CD4-positive, alpha-beta T cell treated with Interleukin-10 for 1 hour (primary cell): ENCODE measurements around the gene PLA2G6.
"Not testable (repeated sequence)": the region's sequence is repeated elsewhere in the genome, so short reads cannot be mapped to it uniquely, and the experiment has no call there.

ENCODE experiments used
- DNase-seq: peaks from one replicate; pipeline ENCODE4 v3.0.0-alpha.2; 2020

Gene PLA2G6

DNA sequence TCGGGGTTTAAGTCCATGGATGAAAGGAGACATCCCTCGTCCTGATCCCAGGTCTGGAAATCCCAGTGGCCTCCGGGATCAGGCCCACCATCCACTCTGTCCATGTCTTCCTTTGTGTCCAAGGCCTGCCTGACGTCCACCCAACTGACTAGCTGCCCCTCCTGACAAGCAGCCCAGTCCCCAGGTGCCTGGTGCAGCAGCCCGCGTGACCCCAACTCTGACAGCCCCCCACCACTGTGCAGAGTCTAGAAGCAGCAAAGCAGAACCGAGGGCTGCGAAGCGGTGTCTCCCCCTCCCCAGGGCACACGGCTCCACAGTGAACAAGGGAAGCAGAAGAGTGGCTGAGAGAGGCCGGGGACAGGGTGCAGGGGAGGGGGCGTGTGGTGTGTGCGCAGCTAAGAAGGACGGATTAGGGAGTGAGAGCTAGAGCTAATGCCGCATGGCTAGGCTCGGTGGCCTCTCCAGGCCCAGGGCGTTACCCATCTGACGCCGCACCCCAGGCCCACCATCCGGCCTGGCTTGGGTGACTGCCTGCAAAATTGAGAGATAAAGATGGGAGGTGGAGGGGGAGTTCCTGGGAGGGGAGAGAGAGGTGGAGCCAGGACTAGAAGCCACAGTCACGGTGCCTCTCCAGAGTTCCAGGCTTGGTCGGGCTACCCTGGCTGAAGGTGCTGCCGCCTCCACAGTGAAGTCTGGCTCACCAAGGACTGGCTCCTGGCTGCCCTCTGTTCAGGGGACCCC lies 54.5 kb downstream of the PLA2G6 start:
- DNase-seq, result no peak

- DNase-seq, result no peak
Observed at GRCh38 chr22:38125751-38126201, 55.9 kb downstream of the PLA2G6 start.

- DNase-seq, result no peak
Observed at GRCh38 chr22:38125038-38125610, 56.5 kb downstream of the PLA2G6 start.

DNA sequence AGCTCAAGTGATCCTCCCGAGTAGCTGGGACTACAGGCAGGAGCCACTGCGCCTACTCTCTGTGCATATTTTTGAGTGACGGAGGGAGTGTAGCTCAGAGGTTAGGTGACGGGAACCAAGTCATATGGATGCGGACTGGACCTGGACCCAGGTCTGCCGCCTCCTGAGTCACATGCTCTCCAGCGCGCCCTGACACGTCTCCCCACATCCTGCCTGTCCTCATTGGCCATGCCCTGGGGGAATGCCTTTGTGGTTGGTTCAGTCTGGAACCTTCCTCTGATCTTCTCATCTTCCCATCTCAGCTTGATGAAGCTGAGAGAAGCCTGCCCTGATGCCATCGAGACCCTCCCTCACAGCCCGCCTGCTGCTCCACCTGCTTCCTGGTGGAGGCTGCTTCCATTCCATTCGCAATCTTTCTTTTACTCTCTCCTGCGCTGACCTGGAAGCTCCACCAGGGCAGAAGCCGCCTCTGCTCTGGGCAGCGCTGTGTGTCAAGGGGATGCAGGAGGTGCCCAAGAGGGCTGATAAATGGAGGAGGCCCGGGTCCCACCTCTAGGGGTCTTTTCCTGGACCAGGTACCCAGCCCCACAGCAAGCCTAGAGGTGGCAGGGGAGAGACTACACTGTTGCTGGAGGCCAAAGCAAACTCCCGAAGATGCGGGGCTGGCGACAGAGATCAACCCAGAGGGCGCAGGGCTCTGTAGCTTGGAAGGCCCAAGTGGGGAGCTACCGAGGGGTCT lies 57.2 kb downstream of the PLA2G6 start:
- no peak for DNase-seq

DNA sequence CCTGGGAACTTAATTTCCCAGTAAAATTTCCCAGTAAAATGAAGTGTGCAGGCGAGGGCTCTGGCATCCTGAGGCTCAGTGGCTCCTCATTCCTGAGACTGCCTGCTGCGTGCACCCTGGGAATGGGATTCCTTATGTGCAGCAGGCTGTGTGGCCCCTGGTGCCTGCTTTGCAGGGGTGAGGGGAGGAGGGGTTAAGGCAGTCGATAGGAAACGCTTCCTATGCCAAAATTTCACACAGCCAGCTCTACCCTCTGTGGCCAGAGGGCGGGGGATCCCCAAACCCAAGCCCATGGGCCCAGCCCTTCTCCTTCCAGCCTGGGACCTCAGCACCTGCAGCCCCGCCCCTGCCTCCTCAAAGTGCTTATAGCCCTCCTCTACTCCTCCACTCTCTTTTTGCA lies 59.0 kb downstream of the PLA2G6 start:
- DNase-seq, result no peak

DNA sequence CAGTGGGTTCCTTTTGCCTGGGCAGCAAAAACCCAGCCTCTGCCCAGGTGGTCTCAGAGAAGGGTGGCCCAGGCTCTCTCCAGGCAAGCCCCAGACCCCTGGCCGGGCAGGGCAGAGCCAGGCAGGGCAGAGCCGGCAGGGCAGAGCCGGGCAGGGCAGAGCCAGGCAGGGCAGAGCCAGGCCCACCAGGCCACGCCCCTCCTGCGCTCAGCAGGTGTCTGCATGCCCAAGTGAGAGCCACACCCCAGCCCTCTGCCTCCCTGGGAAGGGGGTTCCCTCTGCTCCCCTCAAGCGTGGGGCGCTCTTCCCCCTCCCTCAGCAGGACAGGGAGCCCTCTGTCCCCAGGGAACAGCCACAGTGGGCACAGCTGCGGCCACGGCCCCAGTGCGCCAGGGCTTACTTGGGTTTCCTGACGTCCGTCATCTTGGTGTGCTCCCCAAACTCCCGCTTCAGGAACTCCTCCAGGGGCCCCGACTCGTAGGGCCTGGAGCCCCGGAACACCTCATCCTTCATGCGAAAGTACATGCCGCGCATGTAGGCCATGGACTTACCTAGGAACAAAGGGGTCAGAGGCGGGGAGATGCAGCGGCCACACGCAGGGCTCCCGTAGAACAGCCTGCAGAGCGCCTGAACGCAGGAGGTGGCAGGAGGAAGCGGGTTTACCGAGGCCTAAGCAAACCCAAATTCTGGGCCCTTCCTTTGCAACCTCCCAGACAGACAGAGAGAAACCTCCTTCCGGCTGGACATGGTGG lies 61.1 kb downstream of the PLA2G6 start:
- no peak for DNase-seq

DNA sequence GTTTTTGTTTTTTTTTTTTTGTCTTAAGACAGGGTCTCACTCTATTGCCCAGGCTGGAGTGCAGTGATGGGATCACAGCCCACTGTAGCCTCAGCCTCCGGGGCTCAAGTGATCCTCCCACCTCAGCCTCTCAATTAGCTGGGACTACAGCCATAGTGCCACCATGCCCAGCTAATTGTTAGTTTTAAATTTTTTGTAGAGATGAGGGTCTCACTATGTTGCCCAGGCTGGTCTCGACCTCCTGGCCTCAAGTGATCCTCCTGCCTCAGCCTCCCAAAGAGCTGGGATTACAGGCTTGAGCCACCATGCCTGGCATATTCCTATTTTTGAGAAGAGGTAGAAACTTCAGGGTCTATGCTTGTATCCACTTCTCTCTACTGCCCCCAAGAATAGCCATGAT lies 62.9 kb downstream of the PLA2G6 start:
- not testable (repeated sequence) for DNase-seq

- no peak for DNase-seq
Observed at GRCh38 chr22:38118182-38118581, 63.4 kb downstream of the PLA2G6 start.

DNA sequence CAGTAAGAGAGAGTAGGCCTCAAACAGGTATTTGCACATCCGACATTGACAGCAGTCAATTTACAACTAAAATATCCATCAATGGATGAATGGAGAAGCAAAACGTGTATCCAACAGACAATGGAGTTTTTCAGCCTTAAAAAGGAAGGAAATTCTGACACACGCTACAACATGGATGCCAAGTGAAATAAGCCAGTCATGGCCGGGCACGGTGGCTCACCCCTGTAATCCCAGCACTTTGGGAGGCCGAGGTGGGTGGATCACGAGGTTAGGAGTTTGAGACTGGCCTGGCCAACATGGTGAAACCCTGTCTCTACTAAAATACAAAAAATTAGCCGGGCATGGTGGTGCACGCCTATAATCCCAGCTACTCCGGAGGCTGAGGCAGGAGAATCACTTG lies 64.1 kb downstream of the PLA2G6 start:
- not testable (repeated sequence) for DNase-seq

GRCh38 chr22:38115423-38116205 lies 66.0 kb downstream of the PLA2G6 start:
- no peak for DNase-seq

DNA sequence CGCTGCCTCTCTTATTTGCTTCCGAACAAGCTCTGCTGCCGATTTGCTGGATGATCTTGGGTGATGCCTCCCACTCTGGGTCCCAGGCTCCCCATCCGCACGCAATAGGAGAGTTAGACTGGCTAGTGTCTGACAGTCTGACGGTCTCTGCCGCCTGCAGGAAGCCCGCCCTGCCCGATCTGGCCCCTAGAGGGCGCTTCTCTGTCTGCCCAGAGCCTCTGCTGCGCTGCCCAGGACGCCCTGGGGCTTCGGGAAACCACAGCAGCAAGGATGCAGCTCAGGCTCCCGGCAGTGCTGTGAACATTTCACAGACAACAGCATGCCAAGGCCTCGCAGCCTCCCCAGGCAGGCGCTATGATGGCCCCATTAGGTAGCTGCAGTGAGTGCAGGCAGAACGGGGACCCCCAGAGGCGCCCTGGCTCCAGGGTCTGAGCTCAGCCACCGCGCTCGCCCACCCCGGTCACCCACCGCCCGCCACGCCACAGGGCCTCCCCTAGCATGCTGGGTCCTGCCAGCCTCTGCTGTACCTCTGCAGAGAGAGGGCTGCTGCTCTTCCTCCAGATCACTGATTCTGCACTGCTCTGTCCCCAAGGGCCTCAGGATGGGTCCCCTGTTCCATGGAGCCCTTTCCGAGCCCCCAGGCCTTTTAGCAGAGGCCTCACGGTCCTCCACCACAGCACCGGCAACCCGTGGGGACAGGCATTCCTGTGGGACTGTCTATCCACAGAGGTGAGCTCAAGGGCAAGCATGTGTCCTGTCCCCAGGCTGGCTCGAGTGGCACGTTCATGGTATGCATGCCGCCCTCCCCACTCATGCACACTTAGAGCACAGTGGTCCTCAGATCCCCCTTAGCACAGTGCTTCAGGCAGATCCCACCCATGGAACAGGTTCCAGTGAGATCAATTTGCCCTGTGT lies 66.9 kb downstream of the PLA2G6 start:
- DNase-seq, result peak; percentile 78

DNA sequence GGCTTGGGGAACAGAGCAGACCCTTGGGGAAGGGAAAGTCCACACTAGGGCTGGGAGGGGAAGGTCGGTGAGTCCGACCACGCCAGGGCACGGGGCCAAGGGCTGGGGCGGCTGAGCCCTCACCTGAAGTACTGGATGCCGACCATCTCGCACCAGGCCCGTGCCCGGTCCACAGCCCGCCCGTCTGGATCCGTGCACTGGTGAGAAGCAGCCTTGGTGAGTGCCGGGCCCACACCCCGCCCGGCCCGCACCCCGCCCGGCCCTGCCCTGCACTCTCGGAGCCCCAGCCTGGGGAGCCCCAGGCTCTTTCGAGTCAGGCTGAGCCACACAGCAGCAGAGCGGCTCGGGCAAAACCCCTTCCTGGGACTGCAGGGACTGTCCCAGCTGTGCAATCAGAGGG lies 69.2 kb downstream of the PLA2G6 start:
- no peak for DNase-seq

GRCh38 chr22:38111925-38112355 lies 69.7 kb downstream of the PLA2G6 start:
- DNase-seq, result no peak

GRCh38 chr22:38110863-38111852 lies 70.5 kb downstream of the PLA2G6 start:
- DNase-seq, result no peak

- no peak for DNase-seq
Observed at GRCh38 chr22:38110008-38110862, 71.4 kb downstream of the PLA2G6 start, which contains the start of gene BAIAP2L2. BAIAP2L2 (minus strand) TSS chr22:38110684; CDS start chr22:38110525, 159 bp downstream.

GRCh38 chr22:38109371-38110001 lies 72.1 kb downstream of the PLA2G6 start:
- peak; percentile 19 for DNase-seq

DNA sequence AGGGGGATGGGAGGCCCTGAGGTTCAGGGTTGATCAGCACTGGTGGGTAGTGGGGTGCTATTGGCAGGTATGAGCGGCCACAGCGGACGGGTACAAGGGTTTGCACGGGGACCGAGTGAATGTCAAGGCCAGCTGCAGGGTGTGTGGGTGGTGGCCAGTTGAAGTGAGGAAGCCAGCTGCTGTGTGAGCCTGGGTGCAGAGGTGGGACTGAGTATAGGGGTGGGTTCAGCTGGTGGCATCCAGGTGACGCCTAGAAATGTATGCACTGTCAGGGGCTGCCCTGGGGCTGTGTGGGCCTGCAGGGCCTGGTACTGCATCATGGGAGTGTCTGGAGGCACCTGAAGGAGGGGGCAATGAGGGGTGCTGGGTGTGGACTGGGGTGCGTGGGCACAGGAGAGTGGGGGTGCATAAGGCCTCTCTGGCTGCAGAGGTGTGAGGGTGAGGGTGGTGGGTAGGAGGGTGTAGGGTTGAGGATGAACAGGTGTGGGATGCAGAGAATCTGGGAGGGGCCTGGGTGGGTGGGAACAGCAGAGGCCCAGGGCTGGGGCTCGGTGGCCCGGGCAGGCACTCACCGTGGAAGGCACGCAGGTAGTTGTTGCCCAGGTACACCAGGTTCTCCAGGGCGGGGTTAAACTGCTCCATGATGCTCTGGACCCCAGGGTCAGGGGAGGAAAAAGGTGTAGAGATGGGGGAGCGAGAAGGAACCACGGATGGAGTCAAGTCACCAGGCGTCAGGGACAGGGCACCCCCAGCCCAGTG lies 72.9 kb downstream of the PLA2G6 start:
- no peak for DNase-seq
